ENCODE results near the gene CLN6.
"Not testable (repeated sequence)": the region's sequence is repeated elsewhere in the genome, so short reads cannot be mapped to it uniquely, and the experiment has no call there.

The CLN6 gene

GRCh38 chr15:68175526-68175925, 54.0 kb downstream of the CLN6 start:
- no peak overlapping the region for H3K27ac ChIP-seq
- TF ChIP-seq CTCF (conservative IDR thresholded peaks at IDR 0.05): no peak

GRCh38 chr15:68173119-68173518, 56.4 kb downstream of the CLN6 start:
- no peak for TF ChIP-seq CTCF (conservative IDR thresholded peaks at IDR 0.05)
- H3K27ac ChIP-seq: no peak overlapping the region

- H3K27ac ChIP-seq: not testable (repeated sequence)
These were observed 57.5 kb downstream of the CLN6 start for GRCh38 chr15:68172037-68172436.

- no peak overlapping the region for H3K27ac ChIP-seq
- TF ChIP-seq CTCF (conservative IDR thresholded peaks at IDR 0.05): no peak
These were observed 62.7 kb downstream of the CLN6 start for GRCh38 chr15:68166847-68167246.

GRCh38 chr15:68163191-68163590, 66.3 kb downstream of the CLN6 start:
- no peak for TF ChIP-seq CTCF (conservative IDR thresholded peaks at IDR 0.05)
- H3K27ac ChIP-seq: no peak overlapping the region

GRCh38 chr15:68158046-68158628, 71.4 kb downstream of the CLN6 start:
- no peak overlapping the region for H3K27ac ChIP-seq
- no peak for TF ChIP-seq CTCF (conservative IDR thresholded peaks at IDR 0.05)

GRCh38 chr15:68157074-68157473, 72.5 kb downstream of the CLN6 start:
- TF ChIP-seq CTCF (conservative IDR thresholded peaks at IDR 0.05): no peak
- H3K27ac ChIP-seq: no peak overlapping the region

All from VCaP (cell line).